ENCODE measurements around the gene APC2. TPM values are rescaled to one million over a fixed set of nuclear protein-coding genes. Genes with fewer than 3 reads are reported as not detected.

Gene APC2, protein sequence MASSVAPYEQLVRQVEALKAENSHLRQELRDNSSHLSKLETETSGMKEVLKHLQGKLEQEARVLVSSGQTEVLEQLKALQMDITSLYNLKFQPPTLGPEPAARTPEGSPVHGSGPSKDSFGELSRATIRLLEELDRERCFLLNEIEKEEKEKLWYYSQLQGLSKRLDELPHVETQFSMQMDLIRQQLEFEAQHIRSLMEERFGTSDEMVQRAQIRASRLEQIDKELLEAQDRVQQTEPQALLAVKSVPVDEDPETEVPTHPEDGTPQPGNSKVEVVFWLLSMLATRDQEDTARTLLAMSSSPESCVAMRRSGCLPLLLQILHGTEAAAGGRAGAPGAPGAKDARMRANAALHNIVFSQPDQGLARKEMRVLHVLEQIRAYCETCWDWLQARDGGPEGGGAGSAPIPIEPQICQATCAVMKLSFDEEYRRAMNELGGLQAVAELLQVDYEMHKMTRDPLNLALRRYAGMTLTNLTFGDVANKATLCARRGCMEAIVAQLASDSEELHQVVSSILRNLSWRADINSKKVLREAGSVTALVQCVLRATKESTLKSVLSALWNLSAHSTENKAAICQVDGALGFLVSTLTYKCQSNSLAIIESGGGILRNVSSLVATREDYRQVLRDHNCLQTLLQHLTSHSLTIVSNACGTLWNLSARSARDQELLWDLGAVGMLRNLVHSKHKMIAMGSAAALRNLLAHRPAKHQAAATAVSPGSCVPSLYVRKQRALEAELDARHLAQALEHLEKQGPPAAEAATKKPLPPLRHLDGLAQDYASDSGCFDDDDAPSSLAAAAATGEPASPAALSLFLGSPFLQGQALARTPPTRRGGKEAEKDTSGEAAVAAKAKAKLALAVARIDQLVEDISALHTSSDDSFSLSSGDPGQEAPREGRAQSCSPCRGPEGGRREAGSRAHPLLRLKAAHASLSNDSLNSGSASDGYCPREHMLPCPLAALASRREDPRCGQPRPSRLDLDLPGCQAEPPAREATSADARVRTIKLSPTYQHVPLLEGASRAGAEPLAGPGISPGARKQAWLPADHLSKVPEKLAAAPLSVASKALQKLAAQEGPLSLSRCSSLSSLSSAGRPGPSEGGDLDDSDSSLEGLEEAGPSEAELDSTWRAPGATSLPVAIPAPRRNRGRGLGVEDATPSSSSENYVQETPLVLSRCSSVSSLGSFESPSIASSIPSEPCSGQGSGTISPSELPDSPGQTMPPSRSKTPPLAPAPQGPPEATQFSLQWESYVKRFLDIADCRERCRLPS (N-terminal part only)
- 1.6 TPM for polyA plus RNA-seq (2013, experiment 1 of 2)
- 1.5 TPM for polyA plus RNA-seq (2013, experiment 2 of 2)

DNA sequence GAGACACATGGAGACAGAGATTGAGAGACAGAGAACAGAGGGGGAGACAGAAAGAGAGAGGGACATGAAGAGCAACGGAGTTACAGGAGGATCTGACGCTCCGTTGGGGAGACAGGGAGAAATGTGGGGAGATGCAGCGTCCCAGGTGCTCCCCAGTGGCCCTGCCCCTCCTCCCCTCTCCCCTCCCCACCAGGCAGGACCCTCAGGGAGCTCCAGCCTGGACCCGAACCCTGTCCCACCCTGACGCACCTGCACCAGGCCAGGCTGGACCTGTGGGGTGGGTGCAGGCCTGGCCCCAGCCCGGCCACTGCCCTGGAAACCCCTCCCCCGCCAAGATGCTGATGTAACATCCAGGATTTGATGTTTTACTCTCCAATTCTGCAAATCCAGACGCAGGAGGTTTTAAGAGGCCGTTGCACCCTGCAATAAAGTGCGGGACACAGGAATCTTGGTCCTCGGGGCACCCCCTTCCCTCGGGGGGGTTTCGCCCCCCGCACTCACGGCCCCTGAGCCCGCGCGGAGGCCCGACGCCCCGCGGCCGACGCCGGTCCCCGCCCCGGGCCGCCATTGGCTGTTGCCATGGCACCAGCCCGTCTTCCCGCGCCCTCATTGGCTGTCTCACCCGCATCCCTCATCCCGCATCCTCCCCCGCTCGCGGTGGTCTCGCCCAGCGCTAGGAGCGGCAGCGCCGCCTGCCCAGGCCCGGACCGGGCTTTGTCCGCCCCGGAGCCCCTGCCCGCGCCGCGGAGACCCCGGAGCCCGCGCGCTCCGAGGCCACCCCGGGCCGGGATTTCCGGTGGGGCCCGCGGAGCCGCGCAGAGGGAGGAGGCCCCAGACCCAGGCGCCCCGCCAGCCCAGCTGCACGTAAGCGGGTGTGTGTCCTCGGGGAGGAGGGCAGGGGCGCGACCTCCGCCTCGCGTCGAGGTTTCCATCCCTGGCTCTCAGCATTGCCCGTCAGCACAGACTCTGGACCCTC lies at the start of gene APC2:
APC2 (plus strand) TSS at position 655 of the 976 bp plus-strand sequence. CDS start 2,881 bp downstream, outside the sequence.
- Histone ChIP-seq H3K4me3 (ENCODE audit: extremely low read depth, insufficient read depth, low read length, poor library complexity, severe bottlenecking) (no peak within 1 kb of the TSS), H3K4me1 (ENCODE audit: control insufficient read depth, insufficient read depth, low read length, poor library complexity, severe bottlenecking) (peaks cover 7% of the 10 kb centered on the region), H3K36me3 (ENCODE audit: control insufficient read depth, insufficient read depth, low read length) (no peaks in the 10 kb centered on the region), H3K9me3 (ENCODE audit: control insufficient read depth, low read length) (no peaks in the 10 kb centered on the region), H3K27ac (ENCODE audit: low read depth, low read length, severe bottlenecking) (no peak within 1 kb of the TSS)
- 9 to 10% methylated on average over 43 to 59 of the region's 74 CpGs for WGBS, 2 experiments (ENCODE audit: insufficient coverage in 2 of 2)

DNA sequence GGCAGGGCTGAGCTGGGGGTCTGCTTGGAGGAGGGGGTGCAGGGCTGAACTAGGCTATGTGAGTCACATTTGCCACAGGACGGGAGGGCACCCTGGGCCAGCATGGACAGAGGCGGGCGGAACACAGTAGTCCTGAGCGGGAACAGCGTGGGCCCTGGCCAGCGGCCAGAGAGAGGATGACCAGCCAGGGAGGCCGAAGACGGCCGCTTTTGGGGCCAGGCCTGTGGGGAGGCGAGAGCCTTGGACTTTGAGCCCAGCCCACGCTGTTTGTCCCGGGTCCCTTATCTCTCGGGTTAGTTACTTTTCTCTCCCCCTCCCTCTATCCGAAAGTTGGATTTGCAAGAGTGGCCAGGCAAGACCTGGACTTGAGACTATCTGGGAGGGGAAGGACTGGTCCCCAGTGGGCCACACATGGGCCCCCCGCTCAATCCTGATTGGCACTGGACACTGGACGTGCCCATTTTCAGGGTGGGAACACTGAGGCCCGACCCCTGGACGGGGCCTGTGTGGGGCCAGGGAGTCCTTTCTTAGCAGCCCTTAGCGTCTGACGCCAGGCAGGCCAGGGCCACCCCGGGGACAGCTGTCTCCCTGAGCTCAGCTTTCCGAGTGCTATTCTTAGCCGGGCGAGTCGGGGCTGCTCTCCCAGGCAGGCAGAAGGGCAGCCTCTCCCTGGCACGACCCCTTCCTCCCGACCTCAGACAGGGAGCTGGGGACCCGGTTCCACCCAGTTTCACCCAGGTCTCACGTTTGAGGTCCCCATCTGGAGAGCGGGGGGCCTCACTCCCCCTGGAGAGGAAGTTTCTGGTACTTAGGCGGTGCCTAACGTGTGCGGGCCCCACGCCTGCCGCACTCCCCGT lies 49.4 kb upstream of the APC2 start:
- Histone ChIP-seq H3K4me1 (ENCODE audit: control insufficient read depth, insufficient read depth, low read length, poor library complexity, severe bottlenecking) (peaks cover 10% of the 10 kb centered on the region), H3K27ac (ENCODE audit: low read depth, low read length, severe bottlenecking) (no peak overlapping the region), H3K9me3 (ENCODE audit: control insufficient read depth, low read length) (no peaks in the 10 kb centered on the region), H3K4me3 (ENCODE audit: extremely low read depth, insufficient read depth, low read length, poor library complexity, severe bottlenecking) (peak overlapping the region; percentile 61), H3K36me3 (ENCODE audit: control insufficient read depth, insufficient read depth, low read length) (peaks cover 18% of the 10 kb centered on the region)
- WGBS, 2 experiments (ENCODE audit: insufficient coverage in 2 of 2) = 61 to 75% methylated on average over 18 to 30 of the region's 36 CpGs

DNA sequence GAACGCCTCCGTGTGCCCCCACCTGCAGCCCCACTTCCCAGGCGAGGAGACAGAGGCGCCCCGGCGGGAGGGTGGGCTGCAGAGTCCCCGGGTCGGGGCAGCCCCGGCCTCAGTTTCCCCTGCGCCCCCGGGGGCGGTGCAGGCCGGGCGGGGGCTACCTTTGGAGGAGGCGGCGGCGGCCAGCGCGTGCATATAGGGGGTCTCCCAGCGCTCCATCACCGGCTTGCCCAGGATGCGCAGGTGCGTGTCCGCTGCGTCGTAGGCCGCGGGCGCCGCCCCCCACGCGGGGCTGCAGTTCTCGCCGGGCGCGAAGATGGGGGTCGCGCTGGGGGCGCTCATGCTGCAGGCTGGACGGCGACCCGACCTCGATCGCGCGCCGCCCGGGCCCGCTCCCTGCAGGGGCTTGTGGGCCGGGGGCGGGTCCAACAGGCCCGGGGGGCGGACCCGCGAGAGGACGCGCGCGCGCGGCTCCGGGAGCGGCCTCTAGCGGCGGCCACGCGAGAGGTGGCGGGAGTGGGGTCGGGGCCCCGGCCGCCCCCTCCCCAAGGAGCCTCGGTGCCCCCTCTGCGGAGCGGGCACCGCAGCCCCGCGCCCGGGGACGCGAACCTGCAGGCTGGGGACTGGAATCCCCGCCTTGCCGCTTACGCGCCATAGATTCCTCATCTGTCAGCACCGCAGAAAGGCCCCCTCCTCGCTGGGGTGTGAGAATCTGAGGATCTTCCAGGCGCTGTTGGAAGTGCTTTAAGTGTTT lies 48.6 kb upstream of the APC2 start, which contains the start of gene GAMT:
GAMT (minus strand) TSS at position 405 of the 751 bp plus-strand sequence; CDS start at position 339, 66 bp downstream.
- 5% methylated on average over 44 to 66 of the region's 87 CpGs for WGBS, 2 experiments (ENCODE audit: insufficient coverage in 2 of 2)
- Histone ChIP-seq H3K27ac (ENCODE audit: low read depth, low read length, severe bottlenecking) (no peak within 1 kb of the TSS), H3K4me3 (ENCODE audit: extremely low read depth, insufficient read depth, low read length, poor library complexity, severe bottlenecking) (peak within 1 kb of the TSS; percentile 61), H3K36me3 (ENCODE audit: control insufficient read depth, insufficient read depth, low read length) (peaks cover 14% of the 10 kb centered on the region), H3K4me1 (ENCODE audit: control insufficient read depth, insufficient read depth, low read length, poor library complexity, severe bottlenecking) (peaks cover 10% of the 10 kb centered on the region), H3K9me3 (ENCODE audit: control insufficient read depth, low read length) (no peaks in the 10 kb centered on the region)

DNA sequence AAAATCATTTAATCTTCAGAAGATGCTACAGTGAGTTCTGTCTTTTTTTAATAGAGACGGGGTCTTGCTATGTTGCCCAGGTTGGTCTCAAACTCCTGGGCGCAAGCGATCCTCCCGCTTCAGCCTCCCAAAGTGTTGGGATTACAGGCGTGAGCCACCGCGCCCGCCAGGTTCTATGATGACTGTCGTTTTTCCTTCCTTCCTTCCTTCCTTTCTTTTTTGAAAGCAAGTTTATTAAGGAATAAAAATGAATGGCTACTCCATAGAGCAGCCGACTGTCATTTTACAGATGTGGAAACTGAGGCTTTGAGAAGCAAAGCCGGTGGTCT lies 48.1 kb upstream of the APC2 start:
- no peaks in the 10 kb centered on the region for H3K9me3 ChIP-seq (ENCODE audit: control insufficient read depth, low read length)
- no peak overlapping the region for H3K27ac ChIP-seq (ENCODE audit: low read depth, low read length, severe bottlenecking)
- WGBS, 2 experiments (ENCODE audit: insufficient coverage in 2 of 2) = 66 to 87% methylated on average over 3 to 10 of the region's 11 CpGs
- peaks cover 10% of the 10 kb centered on the region for H3K4me1 ChIP-seq (ENCODE audit: control insufficient read depth, insufficient read depth, low read length, poor library complexity, severe bottlenecking)
- H3K36me3 ChIP-seq (ENCODE audit: control insufficient read depth, insufficient read depth, low read length) = peaks cover 14% of the 10 kb centered on the region
- peak overlapping the region; percentile 61 for H3K4me3 ChIP-seq (ENCODE audit: extremely low read depth, insufficient read depth, low read length, poor library complexity, severe bottlenecking)

DNA sequence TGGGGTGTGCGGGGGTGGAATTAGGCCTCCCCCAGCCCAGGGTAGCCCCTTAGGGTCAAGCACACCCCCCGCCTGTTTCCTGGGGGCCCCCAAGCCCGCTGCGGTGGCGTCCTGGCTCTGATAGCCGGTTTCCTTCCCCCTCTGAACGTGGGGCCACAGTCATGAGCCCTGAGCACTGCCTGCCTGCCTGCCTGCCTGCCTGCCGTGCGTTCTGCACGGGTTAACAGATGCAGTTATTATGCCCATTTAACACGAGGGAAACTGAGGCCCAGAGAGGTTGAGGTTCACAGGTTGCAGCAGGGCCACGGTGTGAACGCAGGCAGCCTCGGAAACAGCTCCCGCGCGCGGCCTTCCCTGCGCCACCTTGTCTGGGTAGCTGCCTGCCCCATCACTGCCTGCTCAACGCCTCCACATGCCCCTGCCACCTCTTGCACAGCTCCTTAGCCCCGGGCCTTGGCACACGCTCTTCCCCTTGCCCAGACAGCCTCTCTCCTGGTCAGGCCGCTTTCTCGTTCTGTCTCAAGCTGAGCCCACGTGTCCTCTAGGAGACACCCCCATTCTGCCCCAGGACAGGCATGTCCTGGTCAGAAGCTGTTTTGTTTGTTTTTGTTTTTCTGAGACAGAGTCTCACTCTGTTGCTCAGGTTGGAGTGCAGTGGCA lies 47.4 kb upstream of the APC2 start:
- no peaks in the 10 kb centered on the region for H3K9me3 ChIP-seq (ENCODE audit: control insufficient read depth, low read length)
- H3K4me1 ChIP-seq (ENCODE audit: control insufficient read depth, insufficient read depth, low read length, poor library complexity, severe bottlenecking) = peaks cover 10% of the 10 kb centered on the region
- WGBS, 2 experiments (ENCODE audit: insufficient coverage in 2 of 2) = 89 to 92% methylated on average over 17 to 25 of the region's 25 CpGs
- H3K27ac ChIP-seq (ENCODE audit: low read depth, low read length, severe bottlenecking) = no peak overlapping the region
- H3K36me3 ChIP-seq (ENCODE audit: control insufficient read depth, insufficient read depth, low read length) = peaks cover 13% of the 10 kb centered on the region
- H3K4me3 ChIP-seq (ENCODE audit: extremely low read depth, insufficient read depth, low read length, poor library complexity, severe bottlenecking) = peak overlapping the region; percentile 8

DNA sequence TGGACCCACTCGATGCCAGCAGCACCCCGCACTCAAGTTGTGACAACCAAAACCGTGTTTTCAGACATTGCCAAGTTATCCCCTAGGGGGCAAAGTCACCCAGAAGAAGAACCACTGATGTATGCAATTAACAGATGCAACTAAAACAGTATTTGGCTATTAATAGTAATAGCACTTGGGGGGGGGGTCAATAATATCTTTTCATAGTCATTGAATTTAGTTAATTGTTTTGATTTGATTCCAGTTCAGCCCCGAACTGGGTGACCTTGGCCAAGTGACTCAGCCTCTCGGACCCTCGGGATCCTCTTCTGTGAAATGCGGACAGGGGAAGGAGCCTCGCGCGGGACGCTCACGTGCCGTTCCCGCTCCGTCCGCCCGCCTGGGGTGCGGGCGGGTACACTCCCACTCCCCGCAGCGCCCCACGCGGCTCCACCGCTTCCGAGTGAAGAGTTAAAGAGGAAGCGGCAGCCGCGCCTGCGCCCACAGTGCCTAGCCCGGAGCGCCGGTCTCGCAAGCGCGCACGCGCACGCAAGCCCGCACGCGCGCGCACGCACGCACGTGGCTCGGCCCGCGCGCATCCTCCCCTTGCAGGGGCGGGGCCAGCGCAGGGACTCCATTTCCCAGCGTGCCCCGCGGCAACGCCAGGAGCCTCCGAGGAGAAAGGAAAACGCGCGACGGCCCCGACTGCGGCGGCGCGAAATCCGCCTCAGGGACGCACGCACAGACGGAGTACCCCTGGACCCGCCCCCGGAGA lies 43.0 kb upstream of the APC2 start:
- H3K4me3 ChIP-seq (ENCODE audit: extremely low read depth, insufficient read depth, low read length, poor library complexity, severe bottlenecking) = peak overlapping the region; percentile 49
- H3K27ac ChIP-seq (ENCODE audit: low read depth, low read length, severe bottlenecking) = peak overlapping the region; percentile 71
- no peaks in the 10 kb centered on the region for H3K9me3 ChIP-seq (ENCODE audit: control insufficient read depth, low read length)
- H3K36me3 ChIP-seq (ENCODE audit: control insufficient read depth, insufficient read depth, low read length) = peaks cover 27% of the 10 kb centered on the region
- 1% methylated on average over 53 to 72 of the region's 72 CpGs for WGBS, 2 experiments (ENCODE audit: insufficient coverage in 2 of 2)
- H3K4me1 ChIP-seq (ENCODE audit: control insufficient read depth, insufficient read depth, low read length, poor library complexity, severe bottlenecking) = peaks cover 25% of the 10 kb centered on the region

DNA sequence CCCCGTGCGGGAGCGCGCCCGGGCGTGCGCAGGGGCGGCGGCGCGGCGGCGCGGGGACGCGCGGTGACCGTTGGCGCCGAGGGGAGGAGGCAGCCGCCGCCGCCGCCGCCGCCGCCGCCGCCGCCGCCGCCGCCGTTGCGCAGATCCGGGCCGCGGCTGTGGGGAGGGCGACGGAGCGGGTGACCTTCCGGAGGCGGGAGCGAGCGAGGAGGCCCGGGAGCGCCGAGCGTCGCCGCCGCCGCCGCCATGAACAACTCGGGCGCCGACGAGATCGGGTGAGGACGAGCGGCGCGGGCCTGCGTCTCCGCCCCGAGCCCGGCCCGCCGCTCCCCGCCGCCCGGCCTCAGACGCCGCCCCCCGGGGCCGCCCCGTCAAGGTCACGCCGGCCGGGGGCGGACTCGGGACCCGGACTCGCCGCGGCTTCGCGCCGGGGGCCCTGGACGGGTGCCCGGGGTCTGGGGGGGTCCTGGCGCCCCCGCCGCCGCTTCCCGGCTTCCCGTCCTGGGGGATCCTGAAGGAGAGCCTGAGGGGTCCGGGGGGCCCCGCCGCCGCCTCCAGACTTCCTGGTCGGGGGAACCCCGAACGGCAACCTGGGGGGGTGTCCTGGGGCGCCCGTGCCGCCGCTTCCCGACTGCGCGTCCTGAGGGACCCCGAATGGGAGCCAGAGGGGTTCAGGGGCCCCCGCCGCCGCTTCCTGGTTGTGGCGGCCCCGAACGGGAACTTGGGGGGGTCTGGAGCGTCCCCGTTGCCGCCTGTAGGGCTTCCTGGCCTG lies 42.2 kb upstream of the APC2 start, which contains the start of gene DAZAP1:
DAZAP1 (plus strand) TSS at position 59 of the 772 bp plus-strand sequence; CDS start at position 247, 188 bp downstream.
- WGBS, 2 experiments (ENCODE audit: insufficient coverage in 2 of 2) = 0% methylated on average over 31 to 66 of the region's 121 CpGs
- Histone ChIP-seq H3K27ac (ENCODE audit: low read depth, low read length, severe bottlenecking) (peak within 1 kb of the TSS; percentile 72), H3K9me3 (ENCODE audit: control insufficient read depth, low read length) (no peaks in the 10 kb centered on the region), H3K36me3 (ENCODE audit: control insufficient read depth, insufficient read depth, low read length) (peaks cover 35% of the 10 kb centered on the region), H3K4me3 (ENCODE audit: extremely low read depth, insufficient read depth, low read length, poor library complexity, severe bottlenecking) (peak within 1 kb of the TSS; percentile 99), H3K4me1 (ENCODE audit: control insufficient read depth, insufficient read depth, low read length, poor library complexity, severe bottlenecking) (peaks cover 24% of the 10 kb centered on the region)

Data from mesodermal cell (in vitro differentiated cells).